Right cardiac atrium (tissue), 5 donors: Measurements from ENCODE around the gene MAP3K5. TPM values are rescaled to one million over a fixed set of nuclear protein-coding genes. Genes with fewer than 3 reads are reported as not detected.

Experiments used
- ATAC-seq, 2 donors: fragments of 200-7000 bp; cut with Tn5 transposase; one replicate each; pipeline versions ENCODE4 v1.8.0 to v1.9.1; 2020; ENCODE audit warnings: moderate library complexity in 2 of 2, mild to moderate bottlenecking in 1 of 2
- DNase-seq, 3 donors: peaks; one replicate each; pipeline ENCODE4 v3.0.0-alpha.2; 2020
- H3K27ac ChIP-seq: one replicate; pipeline ENCODE4 v1.5.1; 2013; ENCODE audit warnings: mild to moderate bottlenecking, low read length, control low read depth, moderate library complexity
- H3K27me3 ChIP-seq: one replicate; pipeline ENCODE4 v1.6.1; 2013; ENCODE audit not compliant: control insufficient read depth, insufficient read depth
- H3K4me1 ChIP-seq: one replicate; pipeline ENCODE4 v1.6.1; 2013; ENCODE audit warnings: low read length; ENCODE audit not compliant: control insufficient read depth, insufficient read depth
- H3K4me3 ChIP-seq: one replicate; pipeline ENCODE4 v1.5.1; 2013; ENCODE audit warnings: low read length, control low read depth
- H3K9me3 ChIP-seq: one replicate; pipeline ENCODE4 v1.6.1; 2013; ENCODE audit warnings: low read length; ENCODE audit not compliant: control insufficient read depth
- WGBS: extraction: QIAGEN DNeasy Blood & Tissue Kit; methylation state at CpG from one replicate; pipeline ENCODE4 v1.1.7; 2013; 5-methylcytosine and 5-hydroxymethylcytosine counted together
- intact Hi-C, 4 donors: fragments of 100-400 bp; cut with DNase I; formaldehyde crosslinking; loops; one replicate each; pipeline versions ENCODE4 v1.11.0 to v1.14.0; 2022 to 2023
- polyA plus RNA-seq: library from polyadenylated mRNA; stranded (reverse); fragments of 200-250 nt; gene quantifications from one replicate; pipeline ENCODE4 v1.2.3, GENCODE V29; 2013
- total RNA-seq, 4 donors: library from RNA; stranded (reverse); fragmentation: NEBNext Ultra II Directional; extraction: Animal tissue kit (Norgen Biotek cat#: 25700); gene quantifications; one replicate each; pipeline ENCODE4 v1.2.1, GENCODE V29; 2021
- donor health status: healthy with polysubstance abuse.
- donor health status: DM: no; HTN: yes; CAD: no.
- donor health status: DM: no; HTN: no; CAD: no.
- donor health status: DM: no; HTN: yes; CAD: no; lungs with severe emphysema.
- donor health status: DM: yes; HTN: yes; CAD: no.

Gene MAP3K5
- total and polyA plus RNA-seq, 5 donors: 2.8 to 7.3 (median 4.0) TPM

GRCh38 chr6:136676075-136676474, 116.2 kb downstream of the MAP3K5 start:
- DNase-seq: no peak
- ATAC-seq: no peak
- WGBS: 85% methylated on average over 3 of the region's 3 CpGs
- intact Hi-C loops: no loop called here
- no peaks in the 10 kb centered on the region for H3K9me3 ChIP-seq
- H3K27me3 ChIP-seq: no peaks in the 10 kb centered on the region
- no peaks in the 10 kb centered on the region for H3K4me1 ChIP-seq
- H3K27ac ChIP-seq: no peak overlapping the region
- no peak overlapping the region for H3K4me3 ChIP-seq

- DNase-seq: no peak
- no peak for ATAC-seq
- intact Hi-C loops: no loop called here
- Histone ChIP-seq H3K4me3 (no peak overlapping the region), H3K4me1 (no peaks in the 10 kb centered on the region), H3K27me3 (no peaks in the 10 kb centered on the region), H3K27ac (no peak overlapping the region), H3K9me3 (no peaks in the 10 kb centered on the region)
Observed at GRCh38 chr6:136673571-136673970, 118.7 kb downstream of the MAP3K5 start.

GRCh38 chr6:136672144-136672543, 120.1 kb downstream of the MAP3K5 start:
- Histone ChIP-seq H3K27me3 (no peaks in the 10 kb centered on the region), H3K4me1 (no peaks in the 10 kb centered on the region), H3K27ac (no peak overlapping the region), H3K4me3 (no peak overlapping the region), H3K9me3 (no peaks in the 10 kb centered on the region)
- DNase-seq (no peak), ATAC-seq (no peak)
- intact Hi-C loops: no loop called here
- 90% methylated on average over 4 of the region's 4 CpGs for WGBS

GRCh38 chr6:136669299-136669699, 123.0 kb downstream of the MAP3K5 start:
- Histone ChIP-seq H3K27ac (no peak overlapping the region), H3K9me3 (no peaks in the 10 kb centered on the region), H3K4me3 (no peak overlapping the region), H3K27me3 (no peaks in the 10 kb centered on the region), H3K4me1 (no peaks in the 10 kb centered on the region)
- DNase-seq (no peak), ATAC-seq (no peak)
- intact Hi-C loops: no loop called here
- 52% methylated on average over 3 of the region's 3 CpGs for WGBS

GRCh38 chr6:136668571-136668970, 123.7 kb downstream of the MAP3K5 start:
- no peak overlapping the region for H3K4me3 ChIP-seq
- no peak overlapping the region for H3K27ac ChIP-seq
- H3K4me1 ChIP-seq: no peaks in the 10 kb centered on the region
- ATAC-seq (no peak), DNase-seq (no peak)
- H3K27me3 ChIP-seq: no peaks in the 10 kb centered on the region
- WGBS: 84% methylated on average over 3 of the region's 3 CpGs
- no peaks in the 10 kb centered on the region for H3K9me3 ChIP-seq
- intact Hi-C loops: no loop called here

- WGBS: 96% methylated on average over 1 of the region's 1 CpG
- Histone ChIP-seq H3K4me3 (no peak overlapping the region), H3K9me3 (no peaks in the 10 kb centered on the region), H3K27me3 (no peaks in the 10 kb centered on the region), H3K4me1 (no peaks in the 10 kb centered on the region), H3K27ac (no peak overlapping the region)
- intact Hi-C loops: no loop called here
- ATAC-seq: no peak
- DNase-seq: no peak
Observed at GRCh38 chr6:136666041-136666440, 126.2 kb downstream of the MAP3K5 start.

- intact Hi-C loops: no loop called here
- H3K4me1 ChIP-seq: no peaks in the 10 kb centered on the region
- no peaks in the 10 kb centered on the region for H3K27me3 ChIP-seq
- no peak overlapping the region for H3K4me3 ChIP-seq
- no peaks in the 10 kb centered on the region for H3K9me3 ChIP-seq
- ATAC-seq: no peak
- DNase-seq: no peak
- 78% methylated on average over 3 of the region's 3 CpGs for WGBS
- H3K27ac ChIP-seq: no peak overlapping the region
Observed at GRCh38 chr6:136662347-136663237, 129.7 kb downstream of the MAP3K5 start.

- Histone ChIP-seq H3K4me3 (no peak overlapping the region), H3K27me3 (no peaks in the 10 kb centered on the region), H3K9me3 (no peaks in the 10 kb centered on the region), H3K4me1 (no peaks in the 10 kb centered on the region), H3K27ac (no peak overlapping the region)
- 97% methylated on average over 1 of the region's 1 CpG for WGBS
- intact Hi-C loops: no loop called here
- DNase-seq (no peak), ATAC-seq (no peak)
Observed at GRCh38 chr6:136660727-136661126, 131.6 kb downstream of the MAP3K5 start.

GRCh38 chr6:136659991-136660499, 132.2 kb downstream of the MAP3K5 start:
- ATAC-seq (no peak), DNase-seq (no peak)
- no peak overlapping the region for H3K27ac ChIP-seq
- H3K27me3 ChIP-seq: no peaks in the 10 kb centered on the region
- 97% methylated on average over 6 of the region's 6 CpGs for WGBS
- no peaks in the 10 kb centered on the region for H3K4me1 ChIP-seq
- no peaks in the 10 kb centered on the region for H3K9me3 ChIP-seq
- intact Hi-C loops: no loop called here
- H3K4me3 ChIP-seq: no peak overlapping the region

- no peaks in the 10 kb centered on the region for H3K4me1 ChIP-seq
- no peak overlapping the region for H3K4me3 ChIP-seq
- DNase-seq (no peak), ATAC-seq (no peak)
- H3K9me3 ChIP-seq: no peaks in the 10 kb centered on the region
- no peak overlapping the region for H3K27ac ChIP-seq
- H3K27me3 ChIP-seq: no peaks in the 10 kb centered on the region
- intact Hi-C loops: no loop called here
- 86% methylated on average over 2 of the region's 2 CpGs for WGBS
Observed at GRCh38 chr6:136658711-136659110, 133.6 kb downstream of the MAP3K5 start.

- Histone ChIP-seq H3K4me1 (no peaks in the 10 kb centered on the region), H3K9me3 (no peaks in the 10 kb centered on the region), H3K4me3 (no peak overlapping the region), H3K27me3 (no peaks in the 10 kb centered on the region), H3K27ac (no peak overlapping the region)
- WGBS: 68% methylated on average over 4 of the region's 4 CpGs
- DNase-seq (no peak), ATAC-seq (no peak)
- intact Hi-C loops: no loop called here
Observed at GRCh38 chr6:136657666-136658065, 134.6 kb downstream of the MAP3K5 start.
